HEK293 (cell line): Measurements from ENCODE around the gene SGF29.

Source experiments
- TF ChIP-seq, protein P1 (sequence below): fragments of 450-650 bp; formaldehyde crosslinking; IDR thresholded peaks from 2 replicates; pipeline ENCODE4 v1.5.1; 2016; ENCODE audit warnings: missing biosample characterization, missing genetic modification characterization
- TF ChIP-seq, protein P2 (sequence below): fragments of 450-650 bp; formaldehyde crosslinking; IDR thresholded peaks from 2 replicates; pipeline ENCODE4 v1.5.1; 2016; ENCODE audit warnings: missing biosample characterization, missing genetic modification characterization, borderline replicate concordance

DNA sequence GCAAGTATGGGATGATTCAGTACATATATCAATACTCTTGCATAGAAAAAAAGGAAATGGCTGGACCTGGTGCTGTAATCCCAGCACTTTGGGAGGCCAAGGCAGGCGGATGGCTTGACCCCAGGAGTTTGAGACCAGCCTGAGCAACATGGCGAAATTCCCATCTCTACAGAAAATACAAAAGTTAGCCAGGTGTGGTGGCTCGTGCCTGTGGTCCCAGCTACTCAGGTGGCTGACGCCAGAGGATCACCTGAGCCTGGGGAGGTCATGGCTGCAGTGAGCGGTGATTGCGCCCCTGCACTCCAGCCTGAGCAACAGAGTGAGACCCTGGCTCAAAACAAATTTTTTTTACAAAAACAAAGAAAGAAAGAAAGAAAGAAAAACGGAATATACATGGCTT lies 7.1 kb upstream of the SGF29 start:
- TF ChIP-seq, protein P1, sequence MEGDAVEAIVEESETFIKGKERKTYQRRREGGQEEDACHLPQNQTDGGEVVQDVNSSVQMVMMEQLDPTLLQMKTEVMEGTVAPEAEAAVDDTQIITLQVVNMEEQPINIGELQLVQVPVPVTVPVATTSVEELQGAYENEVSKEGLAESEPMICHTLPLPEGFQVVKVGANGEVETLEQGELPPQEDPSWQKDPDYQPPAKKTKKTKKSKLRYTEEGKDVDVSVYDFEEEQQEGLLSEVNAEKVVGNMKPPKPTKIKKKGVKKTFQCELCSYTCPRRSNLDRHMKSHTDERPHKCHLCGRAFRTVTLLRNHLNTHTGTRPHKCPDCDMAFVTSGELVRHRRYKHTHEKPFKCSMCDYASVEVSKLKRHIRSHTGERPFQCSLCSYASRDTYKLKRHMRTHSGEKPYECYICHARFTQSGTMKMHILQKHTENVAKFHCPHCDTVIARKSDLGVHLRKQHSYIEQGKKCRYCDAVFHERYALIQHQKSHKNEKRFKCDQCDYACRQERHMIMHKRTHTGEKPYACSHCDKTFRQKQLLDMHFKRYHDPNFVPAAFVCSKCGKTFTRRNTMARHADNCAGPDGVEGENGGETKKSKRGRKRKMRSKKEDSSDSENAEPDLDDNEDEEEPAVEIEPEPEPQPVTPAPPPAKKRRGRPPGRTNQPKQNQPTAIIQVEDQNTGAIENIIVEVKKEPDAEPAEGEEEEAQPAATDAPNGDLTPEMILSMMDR (tag by site-specific recombination): no peak
- TF ChIP-seq, protein P2, sequence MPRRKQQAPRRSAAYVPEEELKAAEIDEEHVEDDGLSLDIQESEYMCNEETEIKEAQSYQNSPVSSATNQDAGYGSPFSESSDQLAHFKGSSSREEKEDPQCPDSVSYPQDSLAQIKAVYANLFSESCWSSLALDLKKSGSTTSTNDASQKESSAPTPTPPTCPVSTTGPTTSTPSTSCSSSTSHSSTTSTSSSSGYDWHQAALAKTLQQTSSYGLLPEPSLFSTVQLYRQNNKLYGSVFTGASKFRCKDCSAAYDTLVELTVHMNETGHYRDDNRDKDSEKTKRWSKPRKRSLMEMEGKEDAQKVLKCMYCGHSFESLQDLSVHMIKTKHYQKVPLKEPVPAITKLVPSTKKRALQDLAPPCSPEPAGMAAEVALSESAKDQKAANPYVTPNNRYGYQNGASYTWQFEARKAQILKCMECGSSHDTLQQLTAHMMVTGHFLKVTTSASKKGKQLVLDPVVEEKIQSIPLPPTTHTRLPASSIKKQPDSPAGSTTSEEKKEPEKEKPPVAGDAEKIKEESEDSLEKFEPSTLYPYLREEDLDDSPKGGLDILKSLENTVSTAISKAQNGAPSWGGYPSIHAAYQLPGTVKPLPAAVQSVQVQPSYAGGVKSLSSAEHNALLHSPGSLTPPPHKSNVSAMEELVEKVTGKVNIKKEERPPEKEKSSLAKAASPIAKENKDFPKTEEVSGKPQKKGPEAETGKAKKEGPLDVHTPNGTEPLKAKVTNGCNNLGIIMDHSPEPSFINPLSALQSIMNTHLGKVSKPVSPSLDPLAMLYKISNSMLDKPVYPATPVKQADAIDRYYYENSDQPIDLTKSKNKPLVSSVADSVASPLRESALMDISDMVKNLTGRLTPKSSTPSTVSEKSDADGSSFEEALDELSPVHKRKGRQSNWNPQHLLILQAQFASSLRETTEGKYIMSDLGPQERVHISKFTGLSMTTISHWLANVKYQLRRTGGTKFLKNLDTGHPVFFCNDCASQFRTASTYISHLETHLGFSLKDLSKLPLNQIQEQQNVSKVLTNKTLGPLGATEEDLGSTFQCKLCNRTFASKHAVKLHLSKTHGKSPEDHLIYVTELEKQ (tag by site-specific recombination): no peak
